Measurements from ENCODE around the gene NFAM1.
A peak's percentile ranks its signal among the peaks of the same experiment; 100 is the strongest.

Gene NFAM1, protein sequence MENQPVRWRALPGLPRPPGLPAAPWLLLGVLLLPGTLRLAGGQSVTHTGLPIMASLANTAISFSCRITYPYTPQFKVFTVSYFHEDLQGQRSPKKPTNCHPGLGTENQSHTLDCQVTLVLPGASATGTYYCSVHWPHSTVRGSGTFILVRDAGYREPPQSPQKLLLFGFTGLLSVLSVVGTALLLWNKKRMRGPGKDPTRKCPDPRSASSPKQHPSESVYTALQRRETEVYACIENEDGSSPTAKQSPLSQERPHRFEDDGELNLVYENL

DNA sequence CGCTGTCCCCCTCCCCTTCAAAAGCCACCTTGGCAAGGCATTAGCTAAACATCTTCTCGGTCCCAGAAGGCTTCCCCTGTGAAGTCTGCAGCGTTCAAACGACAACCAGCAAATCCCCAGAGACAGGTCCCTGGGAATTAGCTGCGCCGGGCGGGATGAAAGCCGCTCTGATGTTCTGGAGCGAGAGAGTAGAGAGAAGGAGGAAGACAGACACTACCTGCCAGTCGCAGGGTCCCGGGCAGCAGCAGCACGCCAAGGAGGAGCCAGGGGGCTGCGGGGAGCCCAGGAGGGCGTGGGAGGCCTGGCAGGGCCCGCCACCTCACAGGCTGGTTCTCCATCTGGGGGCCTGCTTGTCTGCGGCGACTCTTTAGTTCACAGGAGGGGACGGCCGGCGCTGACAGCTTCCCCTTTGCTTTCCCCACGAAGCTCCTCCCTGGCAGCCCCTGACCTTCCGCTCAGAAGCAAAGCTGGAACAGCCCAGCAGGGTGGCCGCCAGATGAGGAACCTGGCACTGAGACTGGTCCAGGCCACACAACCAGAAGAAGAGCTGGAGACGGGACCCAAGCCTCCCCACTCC, at the start of gene NFAM1:
NFAM1 (minus strand) TSS at position 384 of the 577 bp plus-strand sequence; CDS start at position 338, 46 bp downstream.
- no peak for DNase-seq (ENCODE audit: low read depth)

DNA sequence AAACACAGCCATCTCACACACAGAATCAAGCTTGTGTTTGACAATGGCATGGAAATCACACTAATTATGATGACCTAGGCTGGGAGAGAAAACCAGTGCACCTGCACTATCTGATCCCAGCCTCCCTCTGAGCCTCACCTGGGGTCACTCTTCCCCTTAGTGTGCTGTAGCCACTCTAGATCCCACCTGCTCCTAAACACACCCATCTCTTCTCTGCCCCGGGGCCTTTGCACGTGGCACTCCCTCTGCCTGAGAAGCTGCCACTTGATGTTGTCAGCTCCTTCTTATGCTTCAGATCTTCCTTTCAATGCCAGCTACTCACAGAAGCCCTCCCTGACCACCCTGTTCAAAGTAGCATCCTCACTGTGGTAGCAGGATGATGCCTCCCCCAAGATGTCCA, 42.9 kb upstream of the NFAM1 start:
- DNase-seq (ENCODE audit: low read depth) = no peak

DNA sequence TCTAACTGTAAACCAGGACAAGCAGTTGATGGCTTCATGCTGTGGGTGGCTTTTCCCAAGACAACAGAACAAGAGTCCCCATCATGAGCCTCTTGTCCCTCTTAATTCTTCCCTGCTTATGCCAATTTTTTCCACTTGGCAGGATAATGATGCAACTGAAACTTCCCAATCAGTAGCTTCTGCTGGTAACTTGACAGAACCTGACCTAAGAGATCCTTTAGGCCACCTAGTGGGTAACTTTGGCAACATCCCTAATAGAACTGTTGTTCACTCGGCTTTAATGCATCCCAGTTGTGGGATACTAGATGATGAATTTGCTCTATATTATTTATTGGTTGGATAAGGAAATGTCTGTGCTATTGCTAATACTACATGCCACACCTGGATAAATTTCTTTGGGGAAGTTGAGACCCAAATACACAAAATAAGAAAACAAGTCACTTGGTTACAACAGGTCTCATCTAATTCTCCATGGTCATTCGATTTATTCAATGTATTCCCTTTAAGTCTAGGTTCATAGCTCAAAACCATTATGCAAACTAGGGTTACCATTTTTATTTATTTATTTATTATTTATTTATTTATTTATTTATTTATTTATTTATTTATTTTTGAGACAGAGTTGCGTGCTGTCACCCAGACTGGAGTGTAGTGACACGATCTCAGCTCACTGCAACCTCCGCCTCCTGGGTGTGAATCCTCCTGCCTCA, 41.4 kb upstream of the NFAM1 start:
- DNase-seq (ENCODE audit: low read depth) = peak; percentile 3

DNA sequence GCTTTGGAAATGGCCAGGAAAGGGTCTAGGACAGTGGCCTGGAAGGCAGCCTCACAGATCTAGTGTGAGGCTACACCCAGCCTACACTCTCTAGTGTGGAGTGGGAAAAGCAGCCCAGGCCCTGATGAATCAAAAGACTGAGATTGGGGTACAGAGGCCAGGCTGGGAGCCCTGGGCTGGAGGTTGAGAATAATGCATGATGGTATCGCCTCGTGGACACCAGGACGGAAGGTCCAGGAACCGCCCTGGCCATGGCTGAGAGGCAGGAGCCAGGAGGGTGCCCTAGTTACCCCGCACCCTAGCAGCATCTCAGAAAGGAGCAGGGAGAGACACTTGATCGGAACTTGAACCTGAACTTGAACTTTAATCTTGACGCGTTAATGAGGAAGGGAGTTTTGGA, 40.5 kb upstream of the NFAM1 start:
- no peak for DNase-seq (ENCODE audit: low read depth)

DNA sequence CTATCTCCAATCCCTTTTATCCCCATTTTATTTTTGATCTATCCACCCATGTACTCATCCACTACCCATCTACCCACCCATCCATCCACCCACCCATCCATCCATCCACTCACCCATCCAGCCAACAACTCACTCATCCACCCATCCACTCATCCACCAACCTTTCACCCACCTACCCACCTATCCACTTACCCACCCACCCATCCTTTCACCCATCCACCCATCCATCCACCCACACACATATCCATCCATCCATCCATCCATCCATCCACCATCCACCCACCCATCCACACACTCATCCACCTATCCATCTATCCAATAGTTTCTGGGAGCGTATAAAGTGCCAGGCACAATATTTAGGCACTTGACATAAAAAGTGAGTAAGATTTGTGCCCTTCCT, 39.2 kb upstream of the NFAM1 start:
- no peak for DNase-seq (ENCODE audit: low read depth)

DNA sequence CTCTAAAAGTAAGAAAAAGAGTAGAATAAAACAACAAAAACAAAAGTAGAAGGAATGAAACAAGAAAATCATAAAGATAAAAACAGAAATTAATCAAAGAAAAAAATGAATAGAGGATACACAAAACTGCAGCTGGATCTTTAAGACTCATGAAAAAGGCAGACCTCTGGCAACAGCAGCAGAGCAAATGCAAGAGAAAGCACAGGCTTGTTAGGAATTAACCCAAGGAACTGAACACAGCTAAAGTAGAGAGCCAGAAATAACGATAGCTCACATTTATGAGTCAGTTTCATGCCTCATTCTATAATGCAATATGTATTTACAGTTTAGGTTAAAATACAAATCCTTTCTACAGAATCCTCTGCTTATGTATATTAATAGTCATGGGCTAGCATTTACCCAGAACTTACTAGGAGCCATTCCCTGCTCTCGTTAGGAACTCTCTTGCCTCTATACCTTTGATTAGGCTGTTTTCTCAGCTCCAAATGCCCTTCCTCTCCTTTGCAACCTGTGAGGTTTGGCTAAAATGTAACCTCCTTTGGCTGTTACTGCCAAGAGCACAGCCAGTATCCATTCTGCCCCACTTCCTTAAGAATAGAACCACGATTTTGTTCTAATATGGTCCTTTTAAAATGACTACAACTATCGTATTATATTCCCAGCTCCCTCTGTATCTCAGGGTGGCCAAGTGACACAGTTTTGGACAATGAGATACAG, 38.3 kb upstream of the NFAM1 start:
- no peak for DNase-seq (ENCODE audit: low read depth)

DNA sequence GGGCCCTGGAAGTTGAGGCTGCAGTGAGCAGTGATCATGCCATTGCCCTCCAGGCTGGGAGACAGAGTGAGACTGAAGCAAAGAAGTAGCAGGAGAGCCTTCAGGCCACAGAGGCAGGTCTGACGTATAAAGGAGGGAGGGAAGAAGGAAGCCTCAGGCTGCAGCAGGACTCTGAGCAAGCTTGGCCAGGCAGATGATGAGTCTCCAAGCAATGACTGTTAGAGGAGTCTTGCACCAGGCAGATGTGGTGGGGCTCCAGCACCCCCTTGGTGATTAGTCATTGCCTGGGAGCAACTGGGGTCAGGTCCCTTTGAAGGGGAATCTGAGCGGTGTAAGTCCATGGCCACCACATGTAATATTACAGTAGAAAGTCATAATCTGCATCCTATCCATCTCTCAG, 36.6 kb upstream of the NFAM1 start:
- no peak for DNase-seq (ENCODE audit: low read depth)

DNA sequence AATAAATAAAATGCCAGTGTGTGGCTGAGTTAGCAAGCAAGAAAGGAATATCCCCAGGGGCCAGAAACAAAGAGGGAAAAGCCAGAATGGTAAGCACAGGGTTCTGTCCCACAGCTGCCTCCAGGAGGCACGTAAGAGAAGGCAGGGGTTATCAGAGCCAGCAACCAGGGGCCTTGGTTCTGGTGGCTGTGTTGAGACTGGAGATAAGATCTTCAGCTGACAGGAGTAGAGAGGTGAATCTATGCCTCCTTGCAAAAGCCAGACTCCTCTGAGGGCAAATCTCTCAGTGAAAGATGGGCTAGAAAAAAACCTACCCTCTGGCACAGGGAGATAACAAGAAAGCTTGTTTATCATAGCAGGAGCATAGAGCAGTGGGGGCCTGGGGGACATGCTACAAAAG, 29.8 kb upstream of the NFAM1 start:
- no peak for DNase-seq (ENCODE audit: low read depth)

DNA sequence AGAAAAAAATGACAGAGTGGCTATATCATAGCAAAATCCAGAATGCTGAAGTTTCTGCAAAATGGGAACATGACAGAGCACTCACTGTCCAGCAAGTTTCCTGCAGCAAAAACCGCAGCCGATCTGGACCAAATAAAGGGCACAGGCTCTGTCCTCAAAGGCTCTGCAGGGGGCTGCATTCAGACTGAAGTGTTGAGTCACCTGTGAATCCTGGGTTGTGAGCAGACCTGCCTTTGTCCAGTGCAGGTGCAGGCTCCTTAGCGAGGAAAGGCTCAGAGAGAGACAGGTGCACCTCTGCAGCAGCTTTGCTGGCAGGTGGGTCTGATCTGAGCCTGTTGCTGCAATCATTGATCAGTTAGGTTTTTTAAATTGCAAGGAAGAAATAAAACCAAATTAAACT, 29.3 kb upstream of the NFAM1 start:
- no peak for DNase-seq (ENCODE audit: low read depth)

DNA sequence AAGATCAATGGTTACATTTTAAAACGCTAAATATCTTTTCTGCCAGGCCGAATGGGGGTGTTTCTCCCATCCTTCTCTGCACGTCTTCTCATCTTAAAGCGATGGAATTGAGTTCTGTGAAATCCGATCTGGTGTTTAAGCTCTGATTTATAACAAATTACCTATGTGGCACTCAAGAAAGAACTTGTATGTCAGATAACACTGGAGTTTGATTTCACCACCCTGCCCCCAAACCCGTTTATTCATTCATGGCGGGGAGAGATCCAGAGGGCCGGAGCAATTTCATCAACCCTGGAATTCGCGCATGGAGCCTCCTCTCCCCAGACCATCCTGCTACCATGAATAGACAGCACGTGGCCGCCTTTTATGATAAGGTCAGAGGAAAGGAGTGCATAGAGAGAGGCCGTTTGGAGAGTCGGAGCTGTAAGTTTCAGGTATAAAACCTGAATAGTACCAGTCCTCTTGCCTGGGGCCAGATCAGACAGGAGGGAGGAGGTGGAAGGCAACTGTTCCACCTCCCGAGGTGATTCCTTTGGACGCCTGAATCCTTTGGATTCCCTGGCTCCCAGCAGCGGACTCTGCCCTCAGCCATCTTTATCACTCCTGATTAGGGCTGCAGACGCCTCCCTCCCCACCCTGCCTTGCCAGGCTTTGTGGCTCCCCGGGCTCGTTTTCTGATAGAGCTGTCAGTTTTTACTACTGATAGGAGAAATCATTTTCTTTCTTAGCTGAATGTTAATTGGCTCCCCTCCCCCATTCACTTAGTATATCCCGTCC, 27.3 kb upstream of the NFAM1 start:
- DNase-seq (ENCODE audit: low read depth) = no peak

DNA sequence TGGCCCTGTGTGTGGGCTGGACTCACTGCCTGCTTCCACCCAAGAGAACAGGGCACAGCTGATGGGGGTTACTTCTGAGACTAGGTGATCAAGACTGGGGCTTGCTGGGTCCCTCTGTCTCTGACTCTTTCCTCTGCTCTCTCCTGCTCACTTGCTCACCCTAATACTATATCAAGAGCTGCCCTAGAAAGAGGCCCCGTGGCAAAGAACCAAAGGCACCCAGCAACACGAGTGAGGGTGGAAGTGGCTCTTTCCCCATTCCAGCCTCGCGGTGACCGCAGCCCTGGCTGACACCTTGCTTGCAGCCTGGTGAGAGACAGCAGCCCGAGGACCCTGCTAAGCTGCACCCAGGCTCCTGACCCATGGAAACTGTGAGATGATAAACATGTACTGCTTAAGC, 20.7 kb upstream of the NFAM1 start:
- no peak for DNase-seq (ENCODE audit: low read depth)

DNA sequence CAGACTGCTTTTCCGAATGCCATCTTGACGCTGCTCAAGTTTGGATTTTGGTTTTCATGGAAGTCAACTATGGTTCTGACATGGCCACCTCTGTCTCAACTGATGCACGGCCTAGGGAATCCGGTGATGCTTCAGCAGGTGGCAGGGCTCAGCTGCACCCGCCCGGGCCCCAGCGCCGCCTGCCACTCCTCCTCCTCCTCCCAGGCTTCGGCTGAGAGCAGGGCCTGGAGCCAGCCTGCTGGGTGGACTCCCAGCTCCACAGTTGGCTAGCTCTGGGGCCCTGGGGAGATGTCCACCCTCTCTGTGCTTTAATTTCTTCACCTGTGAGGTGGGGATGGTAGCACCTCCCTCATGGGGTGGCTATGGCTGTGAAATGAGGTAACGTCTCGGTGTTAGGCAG, 20.3 kb upstream of the NFAM1 start:
- DNase-seq (ENCODE audit: low read depth) = no peak

DNA sequence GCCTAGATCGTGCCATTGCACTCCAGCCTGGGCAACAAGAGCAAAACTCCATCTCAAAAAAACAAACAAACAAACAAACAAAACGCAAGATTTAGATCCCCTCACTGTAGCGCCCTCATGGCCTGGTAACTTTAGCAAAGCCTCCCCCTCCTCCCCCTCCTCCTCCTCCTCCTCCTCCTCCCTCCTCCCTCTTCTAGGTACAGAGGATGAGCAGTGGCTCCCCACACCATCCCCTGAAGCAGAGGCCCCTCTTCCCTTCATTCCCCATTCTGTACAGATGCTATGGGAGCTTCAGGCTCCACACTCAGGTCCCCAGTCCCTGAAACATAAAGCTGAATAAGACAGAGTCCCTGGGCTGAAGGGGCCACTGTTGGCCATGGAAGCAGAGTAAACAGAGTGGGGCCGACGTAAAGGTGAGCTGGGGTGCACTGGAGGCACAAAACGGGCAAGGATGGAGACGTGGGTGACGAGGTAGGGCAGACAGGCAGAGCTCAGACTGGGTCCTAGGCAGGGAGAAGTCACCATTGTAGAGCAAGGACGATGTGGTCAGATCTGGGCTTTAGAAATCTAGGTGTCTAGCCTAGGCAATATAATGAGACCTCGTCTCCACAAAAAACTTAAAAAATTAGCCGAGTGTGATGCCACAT, 19.4 kb upstream of the NFAM1 start:
- no peak for DNase-seq (ENCODE audit: low read depth)

DNA sequence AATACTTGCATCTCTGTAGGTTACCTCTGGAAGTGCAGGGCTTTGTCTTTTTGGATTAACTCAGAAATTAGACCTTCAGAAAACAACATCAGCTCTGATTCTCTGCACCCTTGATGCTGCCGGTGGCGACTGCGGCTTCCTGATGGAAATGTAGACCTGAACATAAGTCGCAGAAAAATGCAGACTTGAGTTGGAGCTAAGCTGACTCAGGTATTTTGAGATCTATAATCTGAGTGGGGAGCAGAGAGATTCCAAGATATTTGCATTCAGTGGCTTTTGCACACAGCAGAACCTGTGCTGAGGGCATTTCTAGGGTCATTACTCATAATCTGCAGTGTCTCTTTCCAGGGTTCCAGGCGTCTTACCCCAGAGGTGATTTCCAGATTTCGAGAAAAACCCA, 18.7 kb upstream of the NFAM1 start:
- no peak for DNase-seq (ENCODE audit: low read depth)

DNA sequence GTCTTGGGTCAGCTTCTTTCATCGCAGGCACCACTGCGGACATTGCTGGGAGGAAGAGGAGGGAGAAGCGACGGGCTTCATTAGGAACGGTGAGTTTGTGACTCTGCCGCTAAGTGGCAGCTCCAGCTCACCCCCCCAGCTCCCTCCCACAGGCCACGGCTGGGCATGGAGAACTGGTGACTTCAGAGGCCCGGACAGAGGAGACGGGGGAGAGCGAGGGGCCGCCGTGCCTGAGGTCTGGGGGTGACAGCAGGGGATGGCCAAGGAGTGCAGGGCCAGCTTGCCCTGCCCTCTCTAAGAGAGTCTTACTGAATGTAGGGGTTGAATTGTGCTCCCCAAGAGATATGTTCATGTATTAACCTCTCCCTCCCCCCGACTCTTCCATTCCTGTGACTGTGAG, 13.9 kb upstream of the NFAM1 start:
- DNase-seq (ENCODE audit: low read depth) = no peak

DNA sequence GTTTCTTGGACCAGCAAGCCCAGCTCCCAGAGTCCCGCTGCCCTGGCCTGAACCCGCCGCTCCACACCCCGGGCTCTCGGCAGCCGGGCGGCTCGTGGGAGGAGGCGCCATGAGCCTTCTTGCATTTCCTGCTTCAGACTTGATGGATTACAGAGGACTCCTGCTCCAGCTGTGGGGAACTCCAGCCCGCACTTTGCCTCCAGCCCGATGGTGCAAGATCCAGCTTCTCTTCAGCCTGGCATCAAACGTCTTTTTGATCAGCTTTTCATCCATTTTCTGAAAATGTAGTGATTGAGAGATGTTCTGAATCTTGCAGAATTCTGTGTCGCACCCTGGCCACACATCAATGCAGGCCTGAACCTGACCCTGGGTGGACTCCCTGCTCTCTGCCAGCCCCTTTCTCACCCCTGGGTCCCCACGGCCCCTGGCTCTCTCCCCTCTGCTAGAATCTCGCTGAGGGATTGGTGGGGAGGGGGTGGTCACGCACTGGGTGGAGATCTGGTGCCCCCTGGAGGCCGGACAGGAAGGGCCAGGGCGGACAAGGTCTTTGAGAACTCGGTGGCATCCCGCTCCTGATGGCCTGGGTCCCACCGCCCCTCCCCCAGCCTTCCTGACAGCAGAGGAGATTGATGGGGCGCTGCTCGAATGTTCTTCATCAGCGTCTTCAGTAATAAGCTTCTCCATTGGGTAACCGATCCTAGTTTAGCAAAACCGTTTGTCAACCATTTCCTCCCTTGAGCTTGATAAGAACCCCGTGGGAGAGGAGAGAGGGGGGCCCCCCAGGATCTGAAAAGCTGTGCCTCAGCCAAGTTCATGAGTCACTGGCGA, 12.1 kb upstream of the NFAM1 start:
- DNase-seq (ENCODE audit: low read depth) = peak; percentile 50

DNA sequence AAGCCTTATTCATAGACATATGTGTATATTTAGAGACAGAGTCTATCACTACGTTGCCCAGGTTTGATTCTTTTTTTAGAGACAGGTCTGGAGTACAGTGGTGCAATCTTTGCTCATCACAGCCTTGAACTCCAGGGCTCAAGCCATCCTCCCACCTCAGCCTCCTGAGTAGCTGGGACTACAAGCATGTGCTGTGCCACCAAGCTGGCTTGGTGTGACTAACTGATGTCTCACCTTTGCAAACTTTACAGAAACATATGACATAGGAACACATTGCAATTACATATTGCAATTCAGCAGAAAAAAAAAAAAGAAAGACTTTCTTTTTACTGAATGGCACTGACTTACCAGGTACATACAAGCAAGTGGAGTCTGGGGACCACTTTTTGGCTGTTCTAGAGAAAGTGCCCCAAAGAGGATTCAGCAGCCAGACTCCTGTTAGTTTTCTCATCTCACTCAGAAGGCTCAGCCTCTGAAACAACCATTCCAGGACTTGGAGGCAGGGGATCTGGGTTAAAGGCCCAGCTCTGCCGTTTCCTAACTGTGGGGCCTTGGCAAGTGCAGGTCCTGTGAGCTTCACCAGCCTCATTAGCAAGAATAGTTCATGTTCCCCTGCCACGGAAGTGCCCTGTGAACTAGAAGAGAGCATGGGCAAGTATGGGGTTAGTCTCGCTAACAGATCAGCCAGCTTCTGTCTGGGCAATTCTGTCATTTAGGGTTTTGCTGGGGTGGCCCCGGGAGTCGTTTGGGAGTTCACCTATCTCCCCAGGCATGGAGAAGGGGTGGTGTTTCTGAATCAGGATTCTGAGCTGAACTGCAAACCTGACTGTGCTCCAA, 11.3 kb upstream of the NFAM1 start:
- DNase-seq (ENCODE audit: low read depth) = no peak

DNA sequence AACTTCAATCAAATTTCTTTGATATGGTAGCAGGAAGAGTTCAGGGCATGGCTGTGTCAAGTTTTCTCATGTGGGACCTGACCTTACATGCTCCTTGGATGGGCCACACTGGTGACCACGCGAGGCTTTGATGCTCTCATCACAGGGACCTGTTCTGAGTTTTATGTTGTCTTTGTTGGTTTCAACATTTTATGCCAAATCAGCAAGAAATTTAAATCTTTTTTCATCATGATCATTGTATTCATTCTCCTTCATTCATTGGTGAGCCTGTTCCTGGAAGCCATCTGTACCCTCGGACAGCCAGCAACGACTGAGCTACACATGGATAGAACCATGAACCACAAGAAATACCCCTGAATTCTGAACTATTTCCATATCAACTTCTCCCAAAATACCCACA, 10.5 kb upstream of the NFAM1 start:
- no peak for DNase-seq (ENCODE audit: low read depth)

DNA sequence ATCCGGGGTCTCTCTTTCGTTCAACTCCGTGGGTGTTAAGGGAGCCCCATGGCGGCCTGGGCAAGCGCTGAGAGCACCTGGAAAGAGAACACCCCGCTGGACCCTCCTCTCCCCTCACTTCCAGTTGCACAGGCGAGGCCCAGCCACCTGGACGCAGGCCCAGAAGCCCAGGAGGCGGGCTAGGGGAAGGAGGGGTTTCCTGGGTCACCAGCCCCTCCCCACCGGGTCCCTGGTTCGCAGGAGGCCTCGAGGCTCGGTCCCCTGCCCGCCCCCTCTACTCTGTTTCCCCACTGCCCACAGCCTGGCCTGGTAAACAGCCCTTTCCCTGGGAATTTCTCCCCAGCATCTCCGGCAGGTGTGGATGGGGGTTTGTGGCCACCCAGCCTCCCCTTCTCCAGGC, 8.5 kb upstream of the NFAM1 start:
- DNase-seq (ENCODE audit: low read depth) = no peak
